HepG2 (cell line): Measurements from ENCODE around the gene BAZ1A. TPM values are rescaled to one million over a fixed set of nuclear protein-coding genes. Genes with fewer than 3 reads are reported as not detected.
A peak's percentile ranks its signal among the peaks of the same experiment; 100 is the strongest.

Experiments
- AFF4 ChIP-seq: sonication (generic); formaldehyde crosslinking; IDR thresholded peaks from 2 replicates; pipeline ENCODE4 v1.4.0; 2020; ENCODE audit warnings: missing genetic modification reagents
- FOXA1 ChIP-seq, 2 experiments: fragments of 450-650 bp in 1 of 2; sonication (generic) in 1 of 2; formaldehyde crosslinking in 1 of 2; IDR thresholded peaks; 2 replicates each; pipeline versions ENCODE4 v1.4.0 to v1.6.1; 2016 to 2020; ENCODE audit warnings: missing genetic modification reagents in 1 of 2
- HOXD1 ChIP-seq: sonication (generic); formaldehyde crosslinking; IDR thresholded peaks from 2 replicates; pipeline ENCODE4 v1.5.0; 2020; ENCODE audit warnings: missing genetic modification reagents
- KAT8 ChIP-seq: IDR thresholded peaks from 2 replicates; pipeline ENCODE4 v1.6.1; 2016; ENCODE audit warnings: missing genetic modification reagents, missing compliant biosample characterization
- PRDM15 ChIP-seq: sonication (generic); formaldehyde crosslinking; IDR thresholded peaks from 2 replicates; pipeline ENCODE4 v1.4.0; 2020; ENCODE audit warnings: missing genetic modification reagents
- PRMT3 ChIP-seq: sonication (generic); formaldehyde crosslinking; IDR thresholded peaks from 2 replicates; pipeline ENCODE4 v1.8.1; 2022; ENCODE audit warnings: low read depth, mild to moderate bottlenecking, moderate library complexity, missing genetic modification reagents, borderline replicate concordance
- SKIL ChIP-seq: sonication (generic); formaldehyde crosslinking; IDR thresholded peaks from 2 replicates; pipeline ENCODE4 v1.8.0; 2022; ENCODE audit warnings: missing genetic modification reagents, mild to moderate bottlenecking, moderate library complexity, borderline replicate concordance
- SMAD9 ChIP-seq: sonication (generic); formaldehyde crosslinking; IDR thresholded peaks from 2 replicates; pipeline ENCODE4 v1.5.1; 2020; ENCODE audit warnings: mild to moderate bottlenecking, missing genetic modification reagents
- SMYD3 ChIP-seq: sonication (generic); formaldehyde crosslinking; IDR thresholded peaks from 2 replicates; pipeline ENCODE4 v1.8.1; 2023; ENCODE audit warnings: mild to moderate bottlenecking, missing genetic modification reagents
- ZBTB33 ChIP-seq: sonication (generic); formaldehyde crosslinking; IDR thresholded peaks from 2 replicates; pipeline ENCODE4 v1.4.0; 2020; ENCODE audit warnings: missing genetic modification reagents
- ZFP91 ChIP-seq: sonication (generic); formaldehyde crosslinking; IDR thresholded peaks from 2 replicates; pipeline ENCODE4 v1.9.0; 2022; ENCODE audit warnings: missing genetic modification reagents, mild to moderate bottlenecking, borderline replicate concordance
- ZNF672 ChIP-seq: sonication (generic); formaldehyde crosslinking; IDR thresholded peaks from 2 replicates; pipeline ENCODE4 v1.8.1; 2022; ENCODE audit warnings: missing genetic modification reagents
- polyA plus RNA-seq, 8 experiments: library from polyadenylated mRNA; depleted of rRNA in 3 of 8; stranded (reverse) in 7 of 8; unstranded in 1 of 8; fragments of >200 nt; fragmentation: Illumina TruSeq in 4 of 8; extraction: Trizol in 4 of 8; gene quantifications; 2 replicates each; pipeline versions ENCODE4 v1.2.1 to v1.2.3, GENCODE V29; 2011 to 2016; ENCODE audit warnings: low read depth in 4 of 8, missing spikeins in 1 of 8, mixed read lengths in 1 of 8; ENCODE audit not compliant: insufficient read depth in 1 of 8
- total RNA-seq, 5 experiments: library from RNA; depleted of rRNA; stranded (reverse); fragments of >200 nt; fragmentation: Illumina TruSeq; extraction: Trizol; gene quantifications; 2 replicates each; pipeline ENCODE4 v1.2.3, GENCODE V29; 2016; ENCODE audit warnings: low read depth in 1 of 5

BAZ1A gene
- total and polyA plus RNA-seq, 2 of the 13 experiments (the other 11 are each of a cell fraction or from before 2014, with no cell fraction given), result 20.9 to 56.8 TPM

GRCh38 chr14:34797747-34798583 is 77.2 kb downstream of the BAZ1A start (continued):
- TF ChIP-seq ZBTB33 (CRISPR knock-in tag) (peak; percentile 99), KAT8 (peak; percentile 63; the same call in 1 of the 2 replicates), ZFP91 (peak; percentile 86), SKIL (CRISPR knock-in tag) (no peak), FOXA1 (IDR thresholded peaks at IDR 0.05) (0 out of 2 replicates have a peak, but pooled peaks have one; percentile 3), FOXA1 (CRISPR knock-in tag; IDR thresholded peaks at IDR 0.05) (peak; percentile 98), SMAD9 (CRISPR knock-in tag) (0 out of 2 replicates have a peak, but pooled peaks have one; percentile 30), PRMT3 (CRISPR knock-in tag) (no peak), HOXD1 (CRISPR knock-in tag) (no peak), AFF4 (no peak), ZNF672 (no peak), PRDM15 (CRISPR knock-in tag) (no peak), SMYD3 (CRISPR knock-in tag) (no peak)
